GM21381 (cell line): Measurements from ENCODE around the gene ZDHHC19.
A peak's percentile ranks its signal among the peaks of the same experiment; 100 is the strongest.
"Not testable (repeated sequence)": the region's sequence is repeated elsewhere in the genome, so short reads cannot be mapped to it uniquely, and the experiment has no call there.

ENCODE experiments used
- ATAC-seq: cut with Tn5 transposase; IDR thresholded peaks from one replicate; pipeline ENCODE4 v1.9.1; 2021; ENCODE audit warnings: mild to moderate bottlenecking, moderate library complexity; ENCODE audit not compliant: unreplicated experiment

ZDHHC19 gene

GRCh38 chr3:196225763-196226364 lies 14.7 kb upstream of the ZDHHC19 start:
- ATAC-seq = no peak

DNA sequence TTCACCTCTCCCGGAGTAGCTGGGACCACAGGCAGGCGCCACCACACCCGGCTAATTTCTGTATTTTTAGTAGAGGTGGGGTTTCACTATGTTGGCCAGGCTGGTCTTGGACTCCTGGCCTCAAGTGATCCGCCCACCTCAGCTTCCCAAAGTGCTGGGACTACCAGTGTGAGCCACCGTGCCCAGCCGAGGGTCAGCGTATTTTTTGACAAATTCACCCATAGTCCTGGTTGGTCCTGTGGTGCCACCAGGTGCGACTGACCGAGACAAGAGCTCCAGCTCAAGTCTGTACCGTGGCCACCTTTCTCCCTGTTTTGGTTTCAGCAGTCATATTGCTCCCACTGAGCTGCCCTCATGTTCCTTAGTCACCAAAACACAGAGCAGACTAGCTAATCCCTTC lies 13.9 kb upstream of the ZDHHC19 start:
- ATAC-seq = no peak

GRCh38 chr3:196222876-196223595 lies 11.8 kb upstream of the ZDHHC19 start:
- ATAC-seq = no peak

DNA sequence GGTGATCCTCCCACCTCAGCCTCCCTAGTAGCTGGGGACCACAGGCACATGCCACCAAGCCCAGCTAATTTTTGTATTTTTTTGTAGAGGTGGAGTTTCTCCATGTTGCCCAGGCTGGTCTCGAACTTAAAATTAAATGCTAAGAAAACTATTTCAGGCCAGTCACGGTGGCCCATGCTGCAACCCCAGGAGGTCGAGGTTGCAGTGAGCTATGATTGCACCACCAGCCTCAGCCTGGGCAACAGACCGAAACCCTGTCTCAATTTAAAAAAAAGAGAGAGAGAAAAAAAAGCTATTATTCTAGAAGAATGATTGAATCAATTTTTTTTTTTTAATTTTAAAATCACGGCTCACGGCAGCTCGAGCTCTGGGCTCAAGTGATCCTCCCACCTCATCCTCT lies 9.8 kb upstream of the ZDHHC19 start:
- ATAC-seq = no peak

DNA sequence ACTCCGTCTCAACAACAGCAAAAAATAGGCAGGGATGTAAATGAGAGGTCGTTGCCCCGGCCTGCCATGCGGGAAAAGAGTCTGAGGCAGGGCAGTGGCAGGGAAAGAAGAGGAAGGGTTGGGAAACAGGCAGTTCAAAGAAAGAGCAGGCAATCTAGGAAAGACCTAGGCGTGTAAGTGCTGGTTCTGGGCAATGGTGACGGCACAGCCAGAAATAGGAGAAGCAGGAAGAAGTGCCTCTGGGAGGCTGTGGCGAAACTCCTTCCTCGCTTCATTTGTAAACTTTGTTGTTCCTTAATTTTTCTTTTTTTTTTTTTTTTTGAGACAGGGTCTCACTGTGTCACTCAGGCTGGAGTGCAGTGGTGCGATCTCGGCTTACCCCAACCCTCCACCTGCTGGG lies 9.4 kb upstream of the ZDHHC19 start:
- no peak for ATAC-seq

DNA sequence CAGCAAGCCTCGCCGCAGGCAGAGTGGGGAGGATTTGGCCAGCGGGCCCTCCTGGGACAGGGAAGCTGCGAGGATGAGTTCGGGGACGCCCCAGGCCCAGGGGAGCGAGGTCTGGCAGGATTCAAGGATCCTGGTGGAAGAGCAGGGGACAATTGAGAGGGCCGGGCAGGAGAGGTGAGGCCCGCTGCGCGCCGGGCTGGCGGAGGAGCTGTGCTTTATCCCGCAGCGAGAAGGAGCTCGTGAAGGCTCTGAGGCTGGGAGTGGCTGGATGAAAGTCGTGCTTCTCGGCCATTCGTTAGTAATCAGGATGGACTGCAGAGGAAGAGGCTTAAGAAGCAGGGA lies 8.7 kb upstream of the ZDHHC19 start:
- no peak for ATAC-seq

- ATAC-seq = peak; percentile 77
Observed at GRCh38 chr3:196219194-196219969, 8.2 kb upstream of the ZDHHC19 start.

- no peak for ATAC-seq
Observed at GRCh38 chr3:196218155-196218712, 7.0 kb upstream of the ZDHHC19 start.

- ATAC-seq = no peak
Observed at GRCh38 chr3:196217307-196218154, 6.3 kb upstream of the ZDHHC19 start.

GRCh38 chr3:196216681-196217211 lies 5.5 kb upstream of the ZDHHC19 start:
- ATAC-seq = no peak

DNA sequence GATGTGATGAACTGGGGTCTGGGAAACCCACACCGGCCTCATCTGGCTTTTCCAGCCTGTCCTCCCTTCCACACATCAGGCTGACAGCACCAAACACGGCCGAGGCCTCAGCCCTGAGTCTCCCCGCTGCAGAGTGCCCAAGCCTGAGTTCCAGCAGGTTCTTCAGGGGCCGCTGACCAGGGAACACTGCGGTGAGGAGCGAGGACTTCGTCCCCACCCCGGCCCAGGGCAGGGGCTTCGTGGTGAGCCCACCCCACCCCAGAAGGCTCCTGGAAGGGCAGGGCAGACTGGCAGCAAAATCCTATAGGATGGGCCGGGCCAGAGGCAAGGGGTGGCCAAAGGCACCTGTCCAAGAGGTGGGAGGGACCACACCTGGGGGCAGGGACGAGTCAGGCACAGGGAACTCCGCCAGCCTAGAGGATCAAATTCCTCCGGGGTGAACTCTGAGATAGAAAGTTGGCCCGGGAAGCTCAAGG lies 4.9 kb upstream of the ZDHHC19 start, which contains the start of gene SLC51A:
SLC51A (plus strand) TSS at position 446 of the 476 bp plus-strand sequence. CDS start 179 bp downstream, outside the sequence.
- ATAC-seq = no peak

DNA sequence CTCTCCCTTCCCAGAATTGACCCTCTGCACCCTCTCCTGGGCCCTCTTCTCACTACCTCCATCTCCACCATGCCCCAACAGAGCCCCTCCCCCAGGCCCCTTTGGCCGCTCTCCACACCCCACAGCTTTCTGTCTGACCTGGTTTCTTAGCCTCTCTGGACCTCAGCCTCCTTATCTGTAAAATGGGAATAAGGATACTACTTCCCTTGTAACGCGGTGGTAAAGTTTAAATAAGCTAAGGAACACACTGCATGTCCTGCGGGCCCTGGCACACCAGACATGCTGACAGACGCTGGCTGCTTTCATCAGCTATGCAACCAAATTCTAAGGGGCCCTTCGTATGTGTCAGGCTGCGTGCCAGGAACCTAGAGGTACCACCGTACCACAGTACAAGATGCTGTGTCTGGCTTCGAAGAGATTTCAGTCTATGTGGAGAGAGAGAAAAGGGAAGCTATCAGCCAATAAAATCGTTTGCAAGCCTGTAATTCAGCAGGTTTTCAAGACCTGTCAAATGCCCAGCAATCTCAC lies 4.4 kb upstream of the ZDHHC19 start:
- ATAC-seq = no peak

- ATAC-seq = no peak
Observed at GRCh38 chr3:196214783-196215441, 3.7 kb upstream of the ZDHHC19 start.

GRCh38 chr3:196209944-196210672 lies 1.1 kb downstream of the ZDHHC19 start:
- not testable (repeated sequence) for ATAC-seq

GRCh38 chr3:196208942-196209695 lies 2.1 kb downstream of the ZDHHC19 start:
- ATAC-seq = no peak

DNA sequence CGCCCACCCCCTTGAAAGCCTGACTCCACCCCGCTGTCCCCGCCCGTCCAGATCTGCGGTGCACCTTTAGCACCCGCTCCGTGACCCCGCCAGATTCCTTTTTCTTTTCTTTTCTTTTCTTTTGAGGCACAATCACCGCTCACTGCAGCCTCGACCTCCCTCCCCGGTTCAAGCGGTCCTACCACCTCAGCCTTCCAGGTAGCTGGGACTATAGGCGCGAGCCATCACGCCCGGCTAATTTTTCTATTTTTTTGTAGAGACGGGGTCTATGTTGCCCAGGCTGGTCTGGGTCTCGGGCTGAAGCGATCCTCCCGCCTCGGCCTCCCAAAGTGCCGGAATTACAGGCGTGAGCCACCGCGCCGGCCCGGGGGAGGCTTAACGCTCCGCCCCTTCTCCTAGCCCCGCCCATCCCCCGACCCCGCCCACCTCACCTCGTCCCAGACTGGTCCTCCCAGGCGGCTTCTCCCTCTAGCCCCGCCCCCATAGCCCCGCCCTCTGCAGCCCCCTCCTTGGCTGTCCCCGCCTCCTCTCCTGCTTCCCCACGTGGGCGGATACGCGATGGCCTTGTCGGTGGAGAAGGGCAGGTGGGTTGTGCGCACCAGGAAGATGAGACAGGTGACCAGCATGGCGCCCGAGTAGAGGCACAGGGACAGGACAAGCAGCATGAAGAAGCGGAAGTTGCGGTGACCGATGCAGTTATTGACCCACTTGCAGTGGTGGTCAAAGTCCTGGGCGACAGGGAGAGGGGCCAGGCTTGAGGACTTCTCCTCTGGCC lies 3.2 kb downstream of the ZDHHC19 start:
- no peak for ATAC-seq

GRCh38 chr3:196207159-196207832 lies 3.9 kb downstream of the ZDHHC19 start:
- no peak for ATAC-seq
